ENCODE results near the gene SAAL1.
A peak's percentile ranks its signal among the peaks of the same experiment; 100 is the strongest.
"Not testable (repeated sequence)": the region's sequence is repeated elsewhere in the genome, so short reads cannot be mapped to it uniquely, and the experiment has no call there.

SAAL1 gene

GRCh38 chr11:18105802-18106574 lies at the start of gene SAAL1:
Gene SAAL1, minus strand, starts transcription at chr11:18106082. Its CDS starts 41 bp downstream, at chr11:18106041.
- DNase-seq, result peak; percentile 94

DNA sequence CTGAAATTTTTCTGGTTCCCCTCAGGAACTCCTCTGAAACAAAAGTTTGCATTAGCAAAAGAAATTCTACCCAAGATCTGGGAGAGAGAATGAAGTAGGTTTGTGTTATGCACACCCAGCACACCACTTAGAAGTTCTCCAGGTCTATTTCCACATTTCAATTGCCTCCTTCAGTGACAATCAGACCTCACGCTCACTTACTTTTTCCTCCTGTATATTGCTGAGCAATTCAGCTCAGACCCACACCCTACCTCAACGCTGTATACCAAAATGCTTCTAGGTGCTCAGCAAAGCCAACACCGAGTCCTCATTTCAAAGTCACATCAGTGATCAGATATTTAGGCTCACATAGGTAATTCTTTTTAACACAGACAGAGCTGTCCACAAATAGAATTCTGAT lies 45.7 kb upstream of the SAAL1 start:
- no peak for DNase-seq

- no peak for DNase-seq
These were observed 40.0 kb upstream of the SAAL1 start for GRCh38 chr11:18145837-18146236.

- no peak for DNase-seq
These were observed 39.1 kb upstream of the SAAL1 start for GRCh38 chr11:18145025-18145424.

DNA sequence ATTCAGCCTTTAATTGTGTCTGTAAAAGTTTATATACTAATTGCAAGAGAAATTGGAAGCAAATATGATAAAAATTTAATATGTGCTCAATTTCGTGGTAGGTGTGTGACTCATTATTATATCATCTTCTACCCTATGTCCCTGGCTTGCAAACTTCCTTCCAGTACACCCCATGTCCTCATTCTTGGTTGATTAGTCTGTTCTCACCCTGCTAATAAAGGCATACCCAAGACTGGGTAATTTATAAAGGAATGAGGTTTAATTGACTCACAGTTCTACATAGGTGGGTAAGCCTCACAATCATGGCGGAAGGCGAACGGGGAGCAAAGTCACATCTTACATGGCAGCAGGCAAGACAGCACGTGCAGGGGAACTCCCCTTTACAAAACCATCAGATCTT lies 38.4 kb upstream of the SAAL1 start:
- DNase-seq, result no peak

DNA sequence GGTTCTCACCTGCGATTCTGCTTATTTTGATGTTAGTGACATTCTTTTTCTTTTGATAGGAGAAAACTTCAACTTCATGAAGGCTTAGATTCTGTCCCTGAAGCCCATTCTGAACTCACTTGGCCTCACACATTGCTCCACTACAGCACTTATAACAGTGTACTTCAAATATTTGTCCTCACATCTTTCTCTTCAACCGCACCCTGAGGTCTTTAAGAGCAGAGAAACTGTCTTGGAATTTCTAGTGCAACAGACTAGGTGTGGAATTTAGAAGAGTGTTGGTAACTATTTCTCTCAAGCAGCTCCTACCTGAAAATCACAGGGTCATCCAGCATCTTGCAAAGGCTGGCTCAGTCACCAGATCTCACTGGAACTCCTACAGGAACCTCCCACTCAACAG lies 34.3 kb upstream of the SAAL1 start:
- DNase-seq, result no peak

- DNase-seq, result no peak
These were observed 31.4 kb upstream of the SAAL1 start for GRCh38 chr11:18137186-18137800.

DNA sequence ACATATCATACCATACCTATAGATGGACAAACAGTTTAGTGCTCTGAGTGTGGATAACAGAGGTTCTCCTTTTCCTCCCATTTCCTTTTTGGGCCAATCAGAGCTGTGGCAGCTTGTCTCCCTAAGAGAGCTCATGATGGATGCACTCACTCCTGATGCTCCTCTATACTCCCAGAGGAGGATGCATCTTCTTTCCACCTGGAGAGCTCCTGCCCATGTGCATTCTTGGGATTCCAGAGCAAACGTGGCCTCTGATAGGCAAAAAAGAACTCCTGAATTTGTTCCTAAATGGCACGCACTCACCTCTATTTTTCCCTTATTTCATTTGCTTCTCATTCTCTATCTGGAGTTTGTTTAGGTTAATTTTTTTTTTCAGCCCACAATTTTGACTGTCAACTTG lies 29.4 kb upstream of the SAAL1 start:
- no peak for DNase-seq

DNA sequence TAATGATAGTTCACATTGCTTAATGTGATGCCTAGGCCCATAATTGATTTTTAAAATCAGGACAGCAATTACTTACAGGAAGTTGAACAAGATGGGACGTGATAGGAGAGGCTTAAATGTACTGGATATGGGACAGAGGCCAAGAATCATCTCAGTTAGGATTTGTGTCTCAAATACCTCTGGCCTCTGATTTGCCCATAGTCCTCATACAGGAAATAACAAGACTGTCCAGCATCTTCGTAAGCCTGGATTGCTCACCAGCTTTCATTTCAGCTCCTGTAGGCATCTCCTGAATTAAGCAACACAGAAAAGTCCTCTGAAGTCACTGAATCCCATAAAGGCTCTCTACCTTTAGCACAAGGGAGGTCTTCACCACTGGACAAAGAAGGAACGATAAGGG lies 26.5 kb upstream of the SAAL1 start, which contains the start of gene MRGPRX3:
Gene MRGPRX3, plus strand, starts transcription at position 231 of the 400 bp plus-strand sequence. CDS start 4,632 bp downstream, outside the sequence.
- DNase-seq, result no peak

GRCh38 chr11:18131115-18131514 lies 25.2 kb upstream of the SAAL1 start:
- not testable (repeated sequence) for DNase-seq

- not testable (repeated sequence) for DNase-seq
These were observed 15.5 kb upstream of the SAAL1 start for GRCh38 chr11:18121331-18121828.

DNA sequence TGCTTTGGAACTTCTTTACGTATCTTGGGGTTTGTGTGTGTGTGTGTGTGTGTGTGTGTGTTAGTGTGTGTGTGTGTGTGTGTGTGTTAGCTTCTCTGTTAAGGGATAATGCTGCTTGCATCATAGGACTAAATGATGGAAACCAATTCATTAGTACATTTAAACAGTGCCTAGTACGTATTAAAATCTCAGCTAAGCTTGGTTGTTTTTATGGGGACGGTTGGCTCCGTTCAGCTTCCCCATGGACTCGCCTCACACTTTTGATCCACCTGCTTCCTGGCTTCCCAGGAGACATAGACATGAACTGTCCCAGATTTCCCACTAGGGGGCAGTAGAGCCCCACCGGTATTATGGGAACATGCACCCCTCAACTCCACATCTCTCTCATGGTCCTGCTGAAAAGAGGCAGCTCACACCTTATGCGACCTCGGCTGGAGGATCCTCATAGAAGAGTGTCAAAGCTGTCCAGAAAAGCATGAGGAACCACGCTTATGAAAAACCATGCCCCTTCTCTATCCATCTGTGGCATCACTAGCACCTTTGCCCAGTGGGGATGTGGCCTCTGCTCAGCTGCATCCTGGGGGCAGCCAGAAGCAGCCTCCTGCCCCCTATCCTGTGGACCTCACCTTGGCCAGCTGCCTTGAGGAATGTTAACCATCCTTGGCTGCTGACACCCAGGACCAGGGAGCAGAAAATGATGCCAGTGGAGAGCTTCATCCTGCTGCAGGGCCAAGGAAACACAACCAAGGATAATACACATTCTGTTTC lies 9.7 kb upstream of the SAAL1 start:
- DNase-seq, result peak; percentile 75

GRCh38 chr11:18111005-18111404 lies 5.1 kb upstream of the SAAL1 start:
- no peak for DNase-seq

DNA sequence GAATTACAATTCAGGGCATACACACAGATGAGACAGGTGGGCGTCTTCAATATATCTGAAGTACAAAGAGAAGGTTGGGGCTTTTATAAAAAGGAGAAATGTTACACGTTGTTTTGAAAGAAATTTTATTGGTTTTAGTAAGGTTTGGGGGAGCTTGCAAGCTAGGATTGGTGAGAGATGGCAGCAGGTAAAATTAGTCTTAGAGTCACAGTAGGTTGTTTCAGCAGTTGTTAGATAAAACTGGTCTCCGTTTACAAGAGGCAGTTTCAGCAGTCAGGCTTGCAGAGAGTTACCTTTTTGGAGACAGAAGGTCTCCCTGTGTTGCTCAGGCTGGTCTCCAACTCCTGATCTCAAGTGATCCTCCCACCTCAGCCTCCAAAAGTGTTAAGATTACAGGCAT lies 2.4 kb upstream of the SAAL1 start:
- no peak for DNase-seq

- DNase-seq, result no peak
These were observed 806 bp upstream of the SAAL1 start for GRCh38 chr11:18106688-18107087.

DNA sequence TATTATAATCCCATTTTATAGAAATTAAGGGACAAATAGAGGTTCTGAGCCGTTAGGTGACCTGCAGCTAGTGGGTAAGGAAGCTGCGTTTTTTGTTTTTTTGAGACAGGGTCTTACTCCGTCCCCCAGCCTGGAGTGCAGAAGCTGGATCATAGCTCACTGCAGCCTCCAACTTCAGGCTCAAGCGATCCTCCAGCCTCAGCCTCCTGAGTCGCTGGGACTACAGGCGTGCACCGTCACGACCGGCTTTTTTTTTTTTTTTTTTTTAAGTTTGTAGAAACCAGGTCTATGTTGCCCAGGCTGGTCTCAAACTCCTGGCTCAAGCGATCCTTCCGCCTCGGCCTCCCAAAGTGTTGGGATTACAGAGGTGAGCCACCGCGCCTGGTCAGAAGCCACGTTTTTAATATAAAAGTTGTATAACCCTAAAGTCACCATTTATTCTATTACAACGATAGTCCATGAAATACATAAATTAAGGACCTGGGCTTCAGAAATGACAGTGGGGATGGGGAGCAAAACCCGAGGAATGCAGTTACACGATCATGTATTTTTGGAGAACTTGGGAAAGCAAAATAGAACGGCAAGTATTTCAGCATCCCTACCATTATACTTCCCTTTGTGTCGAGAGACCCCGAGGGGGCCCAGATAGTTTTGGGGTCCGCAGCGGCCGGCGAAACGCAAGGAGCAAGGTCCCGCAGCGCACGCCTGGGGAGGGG lies 638 bp downstream of the SAAL1 start:
- no peak for DNase-seq

DNA sequence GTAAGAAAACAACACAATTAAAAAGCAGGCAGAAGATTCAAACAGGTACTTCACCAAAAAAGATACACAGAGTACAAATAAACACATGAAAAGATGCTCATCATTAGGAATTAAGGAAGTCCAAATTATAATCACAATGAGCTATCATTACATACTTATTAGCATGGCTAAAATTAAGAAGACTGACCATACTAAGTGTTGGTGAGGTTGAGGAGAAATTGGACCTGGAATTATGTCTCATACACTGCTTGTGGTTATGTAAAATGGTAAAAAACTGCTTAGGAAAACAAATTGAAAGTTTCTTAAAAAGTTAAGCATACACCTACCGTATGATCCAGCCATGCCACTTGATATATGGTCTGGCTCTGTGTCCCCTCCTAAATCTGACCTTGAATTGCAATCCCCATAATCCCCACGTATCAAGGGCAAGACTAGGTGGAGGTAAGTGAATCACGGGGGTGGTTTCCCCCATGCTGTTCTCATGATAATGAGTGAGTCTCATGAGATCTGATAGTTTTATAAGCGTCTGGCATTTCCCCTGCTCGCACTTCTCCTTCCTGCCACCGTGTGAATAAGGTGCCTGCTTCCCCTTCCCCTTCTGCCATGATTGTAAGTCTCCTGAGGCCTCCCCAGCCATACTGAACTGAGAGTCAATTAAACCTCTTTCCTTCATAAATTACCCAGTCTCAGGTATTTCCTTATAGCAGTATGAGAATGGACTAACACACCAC lies 4.8 kb downstream of the SAAL1 start:
- no peak for DNase-seq

DNA sequence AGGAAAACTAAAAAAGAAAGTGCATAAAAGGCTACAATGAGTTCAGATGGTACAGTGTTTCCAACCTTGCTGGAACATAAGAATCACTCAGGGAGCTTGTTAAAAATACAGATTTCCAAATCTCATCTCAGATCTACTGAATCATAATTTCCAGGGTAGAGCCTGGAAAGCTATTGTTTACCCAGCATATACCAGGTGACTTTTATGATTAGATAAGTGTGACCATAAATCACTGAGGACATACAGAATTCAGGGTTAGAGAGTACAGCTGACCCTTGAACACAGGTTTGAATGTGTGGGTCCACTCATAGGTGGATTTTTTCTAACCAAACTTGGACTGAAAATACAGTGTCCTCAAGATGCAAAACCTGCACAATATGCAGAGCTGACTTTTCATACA lies 11.9 kb downstream of the SAAL1 start:
- DNase-seq, result no peak

DNA sequence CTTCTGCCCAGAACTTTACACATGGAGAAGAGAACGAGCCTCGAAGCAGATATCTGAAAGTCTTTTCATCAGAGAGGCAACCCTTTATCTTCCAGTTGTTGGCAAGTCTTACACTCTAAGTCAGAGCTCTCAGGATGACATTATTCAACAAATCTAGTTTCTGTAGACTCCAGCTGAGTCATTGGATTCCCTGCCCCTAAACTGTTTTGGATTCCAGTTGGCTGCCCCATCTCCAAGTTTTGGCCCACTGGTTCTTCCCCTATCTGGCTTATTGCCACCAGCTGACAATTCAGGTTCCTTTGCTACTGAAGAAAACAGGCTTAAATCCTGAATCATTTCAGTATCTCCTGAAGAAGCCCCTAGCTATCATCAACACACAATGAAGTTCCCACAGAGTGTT lies 14.2 kb downstream of the SAAL1 start:
- DNase-seq, result no peak

DNA sequence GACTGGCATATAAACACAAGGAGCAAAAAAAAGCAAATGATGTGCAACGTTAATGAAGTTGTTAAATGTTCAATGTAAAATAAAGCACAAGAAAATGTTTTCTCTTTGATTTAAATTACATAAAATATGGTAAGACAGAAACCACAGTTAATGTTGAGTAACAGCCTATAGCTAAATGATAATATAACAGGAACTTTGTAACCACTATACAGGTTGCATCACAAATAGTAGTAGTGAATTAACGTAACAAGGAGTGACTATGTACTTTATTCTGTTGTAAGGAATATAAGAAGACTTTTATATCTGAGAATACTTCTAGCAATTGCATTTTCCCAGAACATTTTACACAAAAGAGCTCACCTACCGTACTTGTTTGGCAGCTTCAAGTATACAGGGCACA lies 16.9 kb downstream of the SAAL1 start:
- DNase-seq, result no peak

- no peak for DNase-seq
These were observed 17.5 kb downstream of the SAAL1 start for GRCh38 chr11:18088366-18088765.

DNA sequence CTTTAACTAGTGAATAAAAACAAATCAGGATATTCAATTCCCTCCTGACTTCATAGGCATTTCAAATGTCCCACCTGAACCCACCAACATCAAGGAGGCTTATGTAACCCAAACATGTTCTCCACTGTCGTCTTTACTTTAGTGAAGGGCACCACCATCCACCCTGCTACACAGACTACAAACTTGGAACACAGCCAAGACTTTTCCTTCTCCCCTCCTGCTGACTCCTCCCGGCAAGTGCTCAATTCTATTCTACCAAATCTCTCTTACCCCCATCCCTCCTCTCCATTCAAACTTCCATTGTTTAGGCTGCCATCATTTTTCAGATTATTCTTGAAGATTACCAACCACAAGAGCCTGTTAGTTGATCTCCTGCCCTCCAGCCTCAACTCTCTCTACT lies 24.3 kb downstream of the SAAL1 start:
- DNase-seq, result no peak
